ENCODE results near the gene AGPAT3. TPM values are rescaled to one million over a fixed set of nuclear protein-coding genes. Genes with fewer than 3 reads are reported as not detected.

Gene AGPAT3
- total RNA-seq, 4 donors from 2014 or later = 32.1 to 58.8 (median 48.7) TPM

GRCh38 chr21:43867948-43868347 lies 2.9 kb downstream of the AGPAT3 start:
- intact Hi-C loops (cut with DNase I; ENCODE audit: low total_unique reads) = no loop called here
- H3K4me3 ChIP-seq (ENCODE audit: low read depth, poor library complexity, severe bottlenecking) = no peak overlapping the region
- 81 to 91% methylated on average over 6 of the region's 6 CpGs for WGBS, 2 donors
- DNase-seq (ENCODE audit: low spot score in 2 of 2) = no peak
- TF ChIP-seq CTCF (IDR thresholded peaks at IDR 0.05) (no peak), POLR2A (IDR thresholded peaks at IDR 0.05) (no peak)

GRCh38 chr21:43868461-43868860 lies 3.4 kb downstream of the AGPAT3 start:
- TF ChIP-seq CTCF (IDR thresholded peaks at IDR 0.05) = no peak
- no peak for TF ChIP-seq POLR2A (IDR thresholded peaks at IDR 0.05)
- no peak for DNase-seq (ENCODE audit: low spot score in 2 of 2)
- 52 to 57% methylated on average over 6 of the region's 6 CpGs for WGBS, 2 donors
- no peak overlapping the region for H3K4me3 ChIP-seq (ENCODE audit: low read depth, poor library complexity, severe bottlenecking)
- intact Hi-C loops (cut with DNase I; ENCODE audit: low total_unique reads) = no loop called here

- H3K4me3 ChIP-seq (ENCODE audit: low read depth, poor library complexity, severe bottlenecking) = no peak overlapping the region
- intact Hi-C loops (cut with DNase I; ENCODE audit: low total_unique reads) = loop anchor here (10.0 kb wide), 1 partner anchor 75 kb away; no protein-coding TSS in a partner anchor
- WGBS, 2 donors = 84 to 88% methylated on average over 21 of the region's 21 CpGs
- TF ChIP-seq CTCF (IDR thresholded peaks at IDR 0.05) = no peak
- TF ChIP-seq POLR2A (IDR thresholded peaks at IDR 0.05) = no peak
- DNase-seq (ENCODE audit: low spot score in 2 of 2) = no peak
Observed at GRCh38 chr21:43869486-43870325, 4.7 kb downstream of the AGPAT3 start.

GRCh38 chr21:43871487-43871886 lies 6.5 kb downstream of the AGPAT3 start:
- WGBS, 2 donors = 95 to 96% methylated on average over 4 of the region's 4 CpGs
- intact Hi-C loops (cut with DNase I; ENCODE audit: low total_unique reads) = loop anchor here (10.0 kb wide), 1 partner anchor 73 kb away; no protein-coding TSS in a partner anchor
- TF ChIP-seq CTCF (IDR thresholded peaks at IDR 0.05) (no peak), POLR2A (IDR thresholded peaks at IDR 0.05) (no peak)
- H3K4me3 ChIP-seq (ENCODE audit: low read depth, poor library complexity, severe bottlenecking) = no peak overlapping the region
- no peak for DNase-seq (ENCODE audit: low spot score in 2 of 2)

- DNase-seq (ENCODE audit: low spot score in 2 of 2) = no peak
- intact Hi-C loops (cut with DNase I; ENCODE audit: low total_unique reads) = loop anchor here (10.0 kb wide), 1 partner anchor 72 kb away; no protein-coding TSS in a partner anchor
- H3K4me3 ChIP-seq (ENCODE audit: low read depth, poor library complexity, severe bottlenecking) = no peak overlapping the region
- TF ChIP-seq CTCF (IDR thresholded peaks at IDR 0.05) = no peak
- TF ChIP-seq POLR2A (IDR thresholded peaks at IDR 0.05) = no peak
- 92 to 95% methylated on average over 16 of the region's 16 CpGs for WGBS, 2 donors
Observed at GRCh38 chr21:43872531-43873197, 7.6 kb downstream of the AGPAT3 start.
